ENCODE data around the gene SETDB2.

Gene SETDB2

DNA sequence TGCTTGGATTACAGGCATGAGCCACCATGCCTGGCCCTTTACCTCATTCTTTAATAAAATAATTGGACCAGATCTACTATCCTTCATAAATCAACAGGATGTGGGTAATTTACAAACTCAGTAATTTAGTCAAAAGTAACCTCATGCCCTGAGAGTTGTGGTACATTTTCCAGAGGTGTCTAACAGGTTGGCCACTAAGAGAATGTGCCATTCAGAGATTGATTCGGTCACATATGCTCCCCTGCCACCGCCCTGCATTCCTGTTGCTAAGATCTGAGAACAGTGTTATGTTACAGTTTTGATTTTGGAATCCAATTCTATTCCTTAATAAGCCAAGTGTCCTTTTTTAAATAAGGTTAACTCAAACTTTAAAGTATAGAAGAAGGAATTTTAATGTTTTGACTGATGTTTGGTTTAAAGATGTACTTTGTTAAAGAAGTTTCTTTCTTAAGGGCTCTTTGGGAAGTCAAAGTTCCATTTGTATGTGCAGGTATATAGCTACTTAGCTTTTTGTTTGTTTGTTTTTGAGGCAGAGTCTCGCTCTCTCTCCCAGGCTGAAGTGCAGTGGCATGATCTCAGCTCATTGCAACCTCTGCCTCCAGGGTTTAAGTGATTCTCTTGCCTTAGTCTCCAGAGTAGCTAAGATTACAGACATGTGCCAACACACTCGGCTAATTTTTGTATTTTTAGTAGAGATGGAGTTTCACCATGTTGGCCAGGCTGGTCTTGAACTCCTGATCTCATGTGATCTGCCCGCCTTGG lies 80.8 kb downstream of the SETDB2 start:
- H3K9ac ChIP-seq (ENCODE audit: low read depth in 1 of 2, low read length in 2 of 2) = no peak overlapping the region
- peaks cover 9 to 41% of the 10 kb centered on the region in 2 donors for H3K36me3 ChIP-seq (ENCODE audit: control insufficient read depth in 2 of 2, insufficient read depth in 2 of 2, low read length in 2 of 2)
- no peaks in the 10 kb centered on the region for H3K27me3 ChIP-seq (ENCODE audit: control insufficient read depth in 2 of 2, insufficient read depth in 2 of 2, low read length in 2 of 2)
- no peaks in the 10 kb centered on the region for H3K4me1 ChIP-seq (ENCODE audit: control insufficient read depth in 2 of 2, insufficient read depth in 2 of 2, low read length in 2 of 2)
- no peak overlapping the region for H3K27ac ChIP-seq (ENCODE audit: low read depth in 2 of 2, low read length in 2 of 2)
- no peaks in the 10 kb centered on the region for H3K9me3 ChIP-seq (ENCODE audit: control insufficient read depth in 2 of 2, low read length in 2 of 2)
- H3K4me3 ChIP-seq (ENCODE audit: low read length in 2 of 2) = no peak overlapping the region

DNA sequence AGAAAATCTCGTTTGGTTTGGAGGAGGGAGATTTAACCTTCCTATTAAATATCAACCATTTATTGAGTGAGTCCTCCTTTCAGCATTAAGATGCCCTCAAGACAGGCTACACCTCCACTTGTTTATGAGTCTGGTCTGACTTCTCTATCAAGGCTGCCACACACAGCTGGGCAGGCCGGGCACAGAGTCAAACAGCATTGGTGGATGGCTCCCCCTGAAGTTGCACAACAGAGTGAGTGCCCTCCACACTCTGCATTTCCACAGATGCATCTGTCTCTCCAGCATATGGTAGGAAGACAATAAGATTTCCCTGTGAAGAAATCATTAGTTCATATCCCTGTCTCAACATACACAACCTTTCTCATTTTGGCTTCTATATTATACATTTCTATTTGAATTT lies 83.0 kb downstream of the SETDB2 start:
- H3K27ac ChIP-seq (ENCODE audit: low read depth in 2 of 2, low read length in 2 of 2) = no peak overlapping the region
- no peaks in the 10 kb centered on the region for H3K9me3 ChIP-seq (ENCODE audit: control insufficient read depth in 2 of 2, low read length in 2 of 2)
- no peaks in the 10 kb centered on the region for H3K4me1 ChIP-seq (ENCODE audit: control insufficient read depth in 2 of 2, insufficient read depth in 2 of 2, low read length in 2 of 2)
- no peaks in the 10 kb centered on the region for H3K27me3 ChIP-seq (ENCODE audit: control insufficient read depth in 2 of 2, insufficient read depth in 2 of 2, low read length in 2 of 2)
- peaks cover 2 to 29% of the 10 kb centered on the region in 2 donors for H3K36me3 ChIP-seq (ENCODE audit: control insufficient read depth in 2 of 2, insufficient read depth in 2 of 2, low read length in 2 of 2)
- no peak overlapping the region for H3K4me3 ChIP-seq (ENCODE audit: low read length in 2 of 2)
- no peak overlapping the region for H3K9ac ChIP-seq (ENCODE audit: low read depth in 1 of 2, low read length in 2 of 2)

DNA sequence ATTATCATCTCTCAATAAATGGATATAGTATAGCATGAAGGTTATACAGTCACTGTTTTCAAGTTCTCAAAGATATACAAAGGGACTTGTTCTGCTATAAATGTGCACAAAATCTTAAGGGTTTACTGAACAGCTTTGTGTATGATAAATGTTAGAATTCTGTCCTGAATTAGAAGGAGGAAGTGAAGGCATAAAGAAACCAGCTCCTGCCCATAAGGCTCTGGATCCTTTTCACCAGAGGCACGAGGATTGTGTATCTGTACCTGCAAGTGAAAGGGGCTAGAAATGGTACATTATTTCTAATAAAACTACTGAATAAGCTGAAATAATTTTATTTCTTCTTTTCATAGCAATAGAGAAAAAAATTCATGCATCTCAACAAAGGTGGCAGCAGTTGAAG lies 84.1 kb downstream of the SETDB2 start:
- Histone ChIP-seq H3K27ac (ENCODE audit: low read depth in 2 of 2, low read length in 2 of 2) (no peak overlapping the region), H3K4me3 (ENCODE audit: low read length in 2 of 2) (no peak overlapping the region), H3K36me3 (ENCODE audit: control insufficient read depth in 2 of 2, insufficient read depth in 2 of 2, low read length in 2 of 2) (peaks cover 0 to 26% of the 10 kb centered on the region in 2 donors), H3K27me3 (ENCODE audit: control insufficient read depth in 2 of 2, insufficient read depth in 2 of 2, low read length in 2 of 2) (no peaks in the 10 kb centered on the region), H3K9me3 (ENCODE audit: control insufficient read depth in 2 of 2, low read length in 2 of 2) (no peaks in the 10 kb centered on the region), H3K4me1 (ENCODE audit: control insufficient read depth in 2 of 2, insufficient read depth in 2 of 2, low read length in 2 of 2) (no peaks in the 10 kb centered on the region), H3K9ac (ENCODE audit: low read depth in 1 of 2, low read length in 2 of 2) (no peak overlapping the region)

GRCh38 chr13:49530457-49530856 lies 86.4 kb downstream of the SETDB2 start:
- no peak overlapping the region for H3K9ac ChIP-seq (ENCODE audit: low read depth in 1 of 2, low read length in 2 of 2)
- no peaks in the 10 kb centered on the region for H3K4me1 ChIP-seq (ENCODE audit: control insufficient read depth in 2 of 2, insufficient read depth in 2 of 2, low read length in 2 of 2)
- H3K36me3 ChIP-seq (ENCODE audit: control insufficient read depth in 2 of 2, insufficient read depth in 2 of 2, low read length in 2 of 2) = peaks cover 0 to 21% of the 10 kb centered on the region in 2 donors
- no peaks in the 10 kb centered on the region for H3K27me3 ChIP-seq (ENCODE audit: control insufficient read depth in 2 of 2, insufficient read depth in 2 of 2, low read length in 2 of 2)
- no peaks in the 10 kb centered on the region for H3K9me3 ChIP-seq (ENCODE audit: control insufficient read depth in 2 of 2, low read length in 2 of 2)
- no peak overlapping the region for H3K27ac ChIP-seq (ENCODE audit: low read depth in 2 of 2, low read length in 2 of 2)
- H3K4me3 ChIP-seq (ENCODE audit: low read length in 2 of 2) = no peak overlapping the region

GRCh38 chr13:49532593-49532992 lies 88.5 kb downstream of the SETDB2 start:
- H3K9ac ChIP-seq (ENCODE audit: low read depth in 1 of 2, low read length in 2 of 2) = no peak overlapping the region
- no peaks in the 10 kb centered on the region for H3K27me3 ChIP-seq (ENCODE audit: control insufficient read depth in 2 of 2, insufficient read depth in 2 of 2, low read length in 2 of 2)
- peaks cover 0 to 9% of the 10 kb centered on the region in 2 donors for H3K36me3 ChIP-seq (ENCODE audit: control insufficient read depth in 2 of 2, insufficient read depth in 2 of 2, low read length in 2 of 2)
- no peaks in the 10 kb centered on the region for H3K4me1 ChIP-seq (ENCODE audit: control insufficient read depth in 2 of 2, insufficient read depth in 2 of 2, low read length in 2 of 2)
- no peak overlapping the region for H3K4me3 ChIP-seq (ENCODE audit: low read length in 2 of 2)
- H3K27ac ChIP-seq (ENCODE audit: low read depth in 2 of 2, low read length in 2 of 2) = no peak overlapping the region
- H3K9me3 ChIP-seq (ENCODE audit: control insufficient read depth in 2 of 2, low read length in 2 of 2) = no peaks in the 10 kb centered on the region

DNA sequence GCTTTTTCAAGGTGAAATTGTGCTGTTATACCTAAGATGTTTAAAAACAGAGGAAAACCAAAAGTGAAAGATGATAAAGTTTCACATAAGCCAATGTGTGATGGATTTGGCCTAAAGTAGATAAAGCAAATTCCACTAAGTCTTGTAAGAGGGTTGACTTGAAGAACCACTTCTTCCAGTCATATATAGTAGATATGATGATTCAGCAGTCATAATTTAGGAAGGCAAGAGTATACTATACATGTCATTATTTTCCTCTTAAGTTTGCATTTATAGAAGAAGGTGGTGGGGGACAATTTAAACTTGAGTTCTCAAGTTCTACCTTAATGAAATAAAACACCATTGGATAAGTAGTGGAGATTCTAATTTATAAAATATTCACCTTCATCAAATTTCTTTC lies 88.9 kb downstream of the SETDB2 start:
- peaks cover 0 to 7% of the 10 kb centered on the region in 2 donors for H3K36me3 ChIP-seq (ENCODE audit: control insufficient read depth in 2 of 2, insufficient read depth in 2 of 2, low read length in 2 of 2)
- no peaks in the 10 kb centered on the region for H3K27me3 ChIP-seq (ENCODE audit: control insufficient read depth in 2 of 2, insufficient read depth in 2 of 2, low read length in 2 of 2)
- H3K27ac ChIP-seq (ENCODE audit: low read depth in 2 of 2, low read length in 2 of 2) = no peak overlapping the region
- H3K9ac ChIP-seq (ENCODE audit: low read depth in 1 of 2, low read length in 2 of 2) = no peak overlapping the region
- H3K4me3 ChIP-seq (ENCODE audit: low read length in 2 of 2) = no peak overlapping the region
- no peaks in the 10 kb centered on the region for H3K4me1 ChIP-seq (ENCODE audit: control insufficient read depth in 2 of 2, insufficient read depth in 2 of 2, low read length in 2 of 2)
- H3K9me3 ChIP-seq (ENCODE audit: control insufficient read depth in 2 of 2, low read length in 2 of 2) = no peaks in the 10 kb centered on the region

DNA sequence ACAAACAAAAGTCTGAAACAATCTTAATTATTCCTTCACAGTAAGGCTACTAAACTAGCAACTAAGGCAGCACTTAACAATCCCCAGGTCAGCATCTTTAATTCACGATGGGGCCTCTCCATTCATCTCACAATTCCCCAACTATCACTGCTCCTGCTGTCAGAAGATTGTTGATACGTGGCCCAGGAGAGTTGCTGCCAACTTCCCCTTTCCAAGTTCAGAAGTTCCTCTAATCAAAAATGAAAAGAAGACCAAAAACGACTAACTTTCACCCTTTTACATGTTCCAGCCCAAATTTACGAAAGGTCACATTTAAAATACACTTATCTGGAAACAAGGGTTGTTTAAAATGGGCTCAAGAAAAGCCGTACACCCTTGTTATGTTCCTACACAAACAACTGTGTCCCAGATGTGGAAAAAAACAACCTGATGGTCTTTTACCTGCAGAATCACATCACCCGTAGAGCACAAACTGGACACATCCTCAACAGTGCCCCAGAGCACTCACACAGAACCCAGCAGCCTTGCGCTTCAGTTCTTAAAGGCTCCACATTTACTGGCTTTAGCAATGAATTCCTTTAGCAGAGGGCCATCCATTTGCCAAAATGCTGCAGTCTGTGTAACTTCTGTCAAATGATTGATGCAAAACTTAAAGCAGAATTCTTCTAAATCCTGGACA lies 89.7 kb downstream of the SETDB2 start:
- Histone ChIP-seq H3K4me3 (ENCODE audit: low read length in 2 of 2) (no peak overlapping the region), H3K9ac (ENCODE audit: low read depth in 1 of 2, low read length in 2 of 2) (no peak overlapping the region), H3K9me3 (ENCODE audit: control insufficient read depth in 2 of 2, low read length in 2 of 2) (no peaks in the 10 kb centered on the region), H3K27me3 (ENCODE audit: control insufficient read depth in 2 of 2, insufficient read depth in 2 of 2, low read length in 2 of 2) (no peaks in the 10 kb centered on the region), H3K27ac (ENCODE audit: low read depth in 2 of 2, low read length in 2 of 2) (no peak overlapping the region), H3K4me1 (ENCODE audit: control insufficient read depth in 2 of 2, insufficient read depth in 2 of 2, low read length in 2 of 2) (no peaks in the 10 kb centered on the region), H3K36me3 (ENCODE audit: control insufficient read depth in 2 of 2, insufficient read depth in 2 of 2, low read length in 2 of 2) (peaks cover 0 to under 1% of the 10 kb centered on the region in 2 donors)

DNA sequence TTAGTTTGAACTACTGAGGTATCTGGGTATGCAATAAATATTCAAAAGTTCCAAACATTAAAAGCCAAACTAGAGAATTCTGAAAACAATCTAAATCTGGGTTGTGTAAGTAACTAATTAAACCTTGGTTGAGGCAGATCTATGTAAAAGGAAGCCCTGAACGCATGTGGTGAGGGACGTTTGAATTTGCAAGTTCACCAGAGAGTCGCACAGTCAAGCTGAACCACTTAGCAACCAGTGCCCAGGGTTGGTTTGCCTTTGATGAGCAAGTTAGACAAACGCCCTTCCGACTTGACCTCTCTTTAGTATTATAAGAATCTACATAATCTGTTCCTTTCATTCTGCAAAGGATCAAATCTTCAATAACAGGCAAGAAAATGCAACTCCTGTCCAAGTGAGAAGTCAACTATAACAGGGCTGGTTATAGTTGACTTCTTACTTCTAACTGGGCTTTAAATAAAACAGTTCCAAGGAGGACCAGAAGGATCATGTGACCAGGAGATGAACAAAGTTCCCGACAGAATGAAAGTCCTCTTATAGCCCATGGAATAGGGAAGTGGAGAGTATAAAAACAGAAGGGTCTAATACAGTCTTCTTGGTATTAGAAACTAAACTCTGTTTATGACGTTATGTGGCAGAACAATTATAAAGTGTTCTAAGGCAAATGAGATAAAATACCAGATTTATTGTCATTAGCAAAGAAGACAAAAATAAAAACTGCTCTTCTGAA lies 92.2 kb downstream of the SETDB2 start:
- peaks cover 6 to 8% of the 10 kb centered on the region in 2 donors for H3K36me3 ChIP-seq (ENCODE audit: control insufficient read depth in 2 of 2, insufficient read depth in 2 of 2, low read length in 2 of 2)
- H3K9me3 ChIP-seq (ENCODE audit: control insufficient read depth in 2 of 2, low read length in 2 of 2) = no peaks in the 10 kb centered on the region
- no peaks in the 10 kb centered on the region for H3K4me1 ChIP-seq (ENCODE audit: control insufficient read depth in 2 of 2, insufficient read depth in 2 of 2, low read length in 2 of 2)
- no peaks in the 10 kb centered on the region for H3K27me3 ChIP-seq (ENCODE audit: control insufficient read depth in 2 of 2, insufficient read depth in 2 of 2, low read length in 2 of 2)
- H3K4me3 ChIP-seq (ENCODE audit: low read length in 2 of 2) = no peak overlapping the region
- H3K9ac ChIP-seq (ENCODE audit: low read depth in 1 of 2, low read length in 2 of 2) = no peak overlapping the region
- H3K27ac ChIP-seq (ENCODE audit: low read depth in 2 of 2, low read length in 2 of 2) = no peak overlapping the region

GRCh38 chr13:49538404-49538803 lies 94.3 kb downstream of the SETDB2 start:
- Histone ChIP-seq H3K36me3 (ENCODE audit: control insufficient read depth in 2 of 2, insufficient read depth in 2 of 2, low read length in 2 of 2) (peaks cover 8 to 12% of the 10 kb centered on the region in 2 donors), H3K9ac (ENCODE audit: low read depth in 1 of 2, low read length in 2 of 2) (no peak overlapping the region), H3K9me3 (ENCODE audit: control insufficient read depth in 2 of 2, low read length in 2 of 2) (no peaks in the 10 kb centered on the region), H3K4me1 (ENCODE audit: control insufficient read depth in 2 of 2, insufficient read depth in 2 of 2, low read length in 2 of 2) (no peaks in the 10 kb centered on the region), H3K4me3 (ENCODE audit: low read length in 2 of 2) (no peak overlapping the region), H3K27me3 (ENCODE audit: control insufficient read depth in 2 of 2, insufficient read depth in 2 of 2, low read length in 2 of 2) (no peaks in the 10 kb centered on the region), H3K27ac (ENCODE audit: low read depth in 2 of 2, low read length in 2 of 2) (no peak overlapping the region)

DNA sequence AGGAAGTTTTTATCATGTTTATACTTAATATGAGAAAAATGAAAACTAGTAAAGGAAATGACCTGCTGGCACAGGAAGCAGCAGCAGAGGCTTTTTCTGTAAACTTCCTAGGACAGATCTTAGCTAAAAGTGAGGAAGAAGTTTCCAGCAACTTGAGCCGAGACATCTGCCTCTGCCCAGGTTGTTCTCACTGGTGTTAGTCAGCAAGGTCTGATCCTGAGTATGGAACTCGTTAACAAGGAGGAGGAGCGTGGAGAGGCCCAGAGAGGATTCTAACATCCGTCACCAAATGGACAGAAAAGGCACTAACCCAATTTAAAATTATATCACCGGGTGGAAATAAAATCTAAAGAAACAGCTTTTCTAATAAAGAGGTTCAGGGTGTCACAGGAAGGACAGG lies 95.2 kb downstream of the SETDB2 start:
- Histone ChIP-seq H3K27ac (ENCODE audit: low read depth in 2 of 2, low read length in 2 of 2) (no peak overlapping the region), H3K9ac (ENCODE audit: low read depth in 1 of 2, low read length in 2 of 2) (no peak overlapping the region), H3K36me3 (ENCODE audit: control insufficient read depth in 2 of 2, insufficient read depth in 2 of 2, low read length in 2 of 2) (peaks cover 8 to 13% of the 10 kb centered on the region in 2 donors), H3K4me3 (ENCODE audit: low read length in 2 of 2) (no peak overlapping the region), H3K9me3 (ENCODE audit: control insufficient read depth in 2 of 2, low read length in 2 of 2) (no peaks in the 10 kb centered on the region), H3K27me3 (ENCODE audit: control insufficient read depth in 2 of 2, insufficient read depth in 2 of 2, low read length in 2 of 2) (no peaks in the 10 kb centered on the region), H3K4me1 (ENCODE audit: control insufficient read depth in 2 of 2, insufficient read depth in 2 of 2, low read length in 2 of 2) (no peaks in the 10 kb centered on the region)

Measured in mucosa of rectum (tissue), 2 donors.